B cell (primary cell): ENCODE results near the gene ASCL5.

Experiments
- EZH2 ChIP-seq: IDR thresholded peaks from 2 replicates; pipeline ENCODE4 v1.6.1; 2012; ENCODE audit warnings: borderline replicate concordance, low read depth, mild to moderate bottlenecking, moderate library complexity, low read length; ENCODE audit not compliant: insufficient read depth, poor library complexity, severe bottlenecking
- TF ChIP-seq, protein P1 (sequence below): fragments of 200-600 bp; IDR thresholded peaks from one replicate; pipeline ENCODE4 v1.8.0; 2022; ENCODE audit warnings: antibody characterized with exemption, mild to moderate bottlenecking

DNA sequence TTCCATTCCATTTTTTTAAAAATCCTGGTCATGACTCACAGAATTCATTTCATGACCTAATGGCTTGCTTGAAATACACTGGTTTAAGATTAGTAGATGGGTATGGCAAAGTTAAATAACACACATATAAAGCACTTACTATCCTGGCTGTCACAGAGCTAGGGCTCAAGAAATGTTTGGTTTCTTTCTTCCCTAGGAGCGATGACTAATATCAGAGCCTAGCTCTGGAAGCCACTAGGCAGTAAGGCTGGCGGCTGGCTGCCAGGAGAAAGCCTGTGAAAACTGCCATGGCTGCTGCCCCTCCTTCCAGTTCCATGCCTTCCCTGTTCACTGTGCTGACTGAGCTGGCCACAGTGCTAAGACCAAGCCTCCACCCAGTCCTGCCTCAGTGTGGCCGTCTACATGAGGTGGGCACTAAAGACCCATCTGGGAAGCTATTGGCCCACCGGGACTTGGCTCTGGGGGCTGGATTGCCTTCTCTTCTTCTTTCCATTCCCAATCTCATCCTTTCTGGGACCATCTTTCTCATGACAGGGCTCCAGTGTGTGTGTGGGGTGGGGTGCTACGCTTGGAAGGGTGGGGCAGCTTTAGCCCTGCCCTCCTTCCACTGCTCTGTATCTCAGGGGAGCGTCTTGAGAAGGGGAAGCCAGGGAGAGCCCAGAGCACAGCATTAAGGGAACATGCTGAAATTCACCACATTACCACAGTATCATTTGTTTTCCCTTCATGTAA is 10.8 kb upstream of the ASCL5 start:
- TF ChIP-seq, protein P1, sequence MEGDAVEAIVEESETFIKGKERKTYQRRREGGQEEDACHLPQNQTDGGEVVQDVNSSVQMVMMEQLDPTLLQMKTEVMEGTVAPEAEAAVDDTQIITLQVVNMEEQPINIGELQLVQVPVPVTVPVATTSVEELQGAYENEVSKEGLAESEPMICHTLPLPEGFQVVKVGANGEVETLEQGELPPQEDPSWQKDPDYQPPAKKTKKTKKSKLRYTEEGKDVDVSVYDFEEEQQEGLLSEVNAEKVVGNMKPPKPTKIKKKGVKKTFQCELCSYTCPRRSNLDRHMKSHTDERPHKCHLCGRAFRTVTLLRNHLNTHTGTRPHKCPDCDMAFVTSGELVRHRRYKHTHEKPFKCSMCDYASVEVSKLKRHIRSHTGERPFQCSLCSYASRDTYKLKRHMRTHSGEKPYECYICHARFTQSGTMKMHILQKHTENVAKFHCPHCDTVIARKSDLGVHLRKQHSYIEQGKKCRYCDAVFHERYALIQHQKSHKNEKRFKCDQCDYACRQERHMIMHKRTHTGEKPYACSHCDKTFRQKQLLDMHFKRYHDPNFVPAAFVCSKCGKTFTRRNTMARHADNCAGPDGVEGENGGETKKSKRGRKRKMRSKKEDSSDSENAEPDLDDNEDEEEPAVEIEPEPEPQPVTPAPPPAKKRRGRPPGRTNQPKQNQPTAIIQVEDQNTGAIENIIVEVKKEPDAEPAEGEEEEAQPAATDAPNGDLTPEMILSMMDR: no peak
- TF ChIP-seq EZH2: no peak
